ENCODE measurements around the gene SMYD1. TPM values are rescaled to one million over a fixed set of nuclear protein-coding genes. Genes with fewer than 3 reads are reported as not detected.
A peak's percentile ranks its signal among the peaks of the same experiment; 100 is the strongest.

SMYD1 gene
- total RNA-seq, 1 donor from 2014 or later = 0.25 TPM

DNA sequence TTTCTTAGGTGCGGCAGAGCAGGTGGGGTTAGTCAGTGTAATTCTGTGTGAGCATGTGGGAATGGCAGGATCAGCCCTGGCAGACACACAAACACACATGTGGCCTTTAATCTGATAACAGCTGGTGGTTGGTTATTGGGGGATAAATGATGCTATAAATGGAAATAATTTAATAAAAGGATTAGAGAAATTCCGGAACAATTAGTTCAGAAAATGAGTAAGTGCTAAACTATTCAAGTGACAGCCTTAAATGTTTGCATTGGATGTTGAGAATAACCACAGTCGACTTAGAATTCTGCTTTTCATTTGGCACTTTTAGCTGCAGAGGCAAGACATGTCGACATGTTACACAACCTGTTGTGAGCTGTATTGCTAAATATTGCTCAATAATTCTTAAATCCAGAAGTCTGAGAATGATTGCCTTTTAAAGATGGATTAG lies 7.2 kb downstream of the SMYD1 start:
- TF ChIP-seq, protein P1, sequence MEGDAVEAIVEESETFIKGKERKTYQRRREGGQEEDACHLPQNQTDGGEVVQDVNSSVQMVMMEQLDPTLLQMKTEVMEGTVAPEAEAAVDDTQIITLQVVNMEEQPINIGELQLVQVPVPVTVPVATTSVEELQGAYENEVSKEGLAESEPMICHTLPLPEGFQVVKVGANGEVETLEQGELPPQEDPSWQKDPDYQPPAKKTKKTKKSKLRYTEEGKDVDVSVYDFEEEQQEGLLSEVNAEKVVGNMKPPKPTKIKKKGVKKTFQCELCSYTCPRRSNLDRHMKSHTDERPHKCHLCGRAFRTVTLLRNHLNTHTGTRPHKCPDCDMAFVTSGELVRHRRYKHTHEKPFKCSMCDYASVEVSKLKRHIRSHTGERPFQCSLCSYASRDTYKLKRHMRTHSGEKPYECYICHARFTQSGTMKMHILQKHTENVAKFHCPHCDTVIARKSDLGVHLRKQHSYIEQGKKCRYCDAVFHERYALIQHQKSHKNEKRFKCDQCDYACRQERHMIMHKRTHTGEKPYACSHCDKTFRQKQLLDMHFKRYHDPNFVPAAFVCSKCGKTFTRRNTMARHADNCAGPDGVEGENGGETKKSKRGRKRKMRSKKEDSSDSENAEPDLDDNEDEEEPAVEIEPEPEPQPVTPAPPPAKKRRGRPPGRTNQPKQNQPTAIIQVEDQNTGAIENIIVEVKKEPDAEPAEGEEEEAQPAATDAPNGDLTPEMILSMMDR (IDR thresholded peaks at IDR 0.05; ENCODE audit: partially characterized antibody, unreplicated experiment) = no peak
- H3K4me1 Mint-ChIP-seq (ENCODE audit: low read depth, unreplicated experiment) = peaks cover 6% of the 10 kb centered on the region
- no peaks in the 10 kb centered on the region for H3K36me3 Mint-ChIP-seq (ENCODE audit: unreplicated experiment)
- H3K27ac Mint-ChIP-seq (ENCODE audit: unreplicated experiment) = no peak overlapping the region
- H3K4me3 Mint-ChIP-seq (ENCODE audit: unreplicated experiment) = no peak overlapping the region
- H3K27me3 Mint-ChIP-seq (ENCODE audit: unreplicated experiment) = no peaks in the 10 kb centered on the region
- H3K9me3 Mint-ChIP-seq (ENCODE audit: unreplicated experiment) = peaks cover 2% of the 10 kb centered on the region
- DNase-seq = no peak

DNA sequence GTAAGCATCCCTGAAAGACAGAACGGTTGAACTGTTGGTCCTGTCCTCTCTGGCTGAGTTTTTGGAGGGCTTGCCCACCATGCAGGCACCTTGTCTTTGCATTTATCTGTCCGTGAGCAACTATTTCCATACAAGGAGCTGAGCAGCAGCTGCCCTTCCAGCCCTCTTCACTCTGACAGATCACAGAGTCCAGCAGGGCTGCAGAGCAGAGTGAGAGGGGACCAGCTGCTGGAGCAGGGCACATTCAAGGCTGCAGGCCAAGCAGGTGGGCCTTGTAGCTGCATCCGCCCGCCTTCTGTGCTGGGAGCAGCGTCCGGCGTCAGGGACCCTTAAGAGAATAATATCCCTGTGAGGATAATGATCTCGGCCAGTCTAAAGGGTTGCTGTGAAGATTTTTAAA lies 9.5 kb downstream of the SMYD1 start:
- peak; percentile 51 for DNase-seq
- TF ChIP-seq, protein P1 (IDR thresholded peaks at IDR 0.05; ENCODE audit: partially characterized antibody, unreplicated experiment) = no peak
- no peaks in the 10 kb centered on the region for H3K36me3 Mint-ChIP-seq (ENCODE audit: unreplicated experiment)
- peak overlapping the region; percentile 46 for H3K27ac Mint-ChIP-seq (ENCODE audit: unreplicated experiment)
- H3K27me3 Mint-ChIP-seq (ENCODE audit: unreplicated experiment) = peaks cover 2% of the 10 kb centered on the region
- H3K9me3 Mint-ChIP-seq (ENCODE audit: unreplicated experiment) = peaks cover 2% of the 10 kb centered on the region
- peaks cover 12% of the 10 kb centered on the region for H3K4me1 Mint-ChIP-seq (ENCODE audit: low read depth, unreplicated experiment)
- no peak overlapping the region for H3K4me3 Mint-ChIP-seq (ENCODE audit: unreplicated experiment)

DNA sequence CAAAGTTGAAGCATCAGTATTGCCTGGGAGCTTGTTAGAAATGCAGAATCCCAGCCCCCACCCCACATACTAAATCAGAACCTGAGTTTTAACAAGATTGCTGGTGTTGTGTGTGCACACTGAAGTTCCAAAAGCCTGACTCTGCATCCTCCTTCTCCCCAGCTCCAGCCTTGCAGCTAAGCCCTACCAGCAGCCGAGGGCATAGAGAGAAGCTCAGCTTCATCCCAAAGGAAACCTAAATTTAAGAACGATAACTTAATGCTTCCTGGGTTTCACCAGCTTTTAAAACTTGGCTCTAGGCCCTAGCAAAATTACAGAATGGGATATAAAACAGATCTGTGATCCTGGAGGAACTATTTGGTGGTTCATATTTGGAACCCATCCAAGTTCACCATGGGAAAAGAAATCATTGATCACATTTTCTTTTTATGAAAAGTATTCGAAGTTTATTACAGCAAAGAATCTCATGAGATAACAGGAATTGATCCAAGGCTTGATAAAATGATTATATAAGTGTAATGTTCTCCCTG lies 11.1 kb downstream of the SMYD1 start:
- Mint-ChIP-seq H3K9me3 (ENCODE audit: unreplicated experiment) (peaks cover 1% of the 10 kb centered on the region), H3K27ac (ENCODE audit: unreplicated experiment) (no peak overlapping the region), H3K27me3 (ENCODE audit: unreplicated experiment) (peaks cover 2% of the 10 kb centered on the region), H3K36me3 (ENCODE audit: unreplicated experiment) (no peaks in the 10 kb centered on the region), H3K4me1 (ENCODE audit: low read depth, unreplicated experiment) (peaks cover 12% of the 10 kb centered on the region), H3K4me3 (ENCODE audit: unreplicated experiment) (no peak overlapping the region)
- TF ChIP-seq, protein P1 (IDR thresholded peaks at IDR 0.05; ENCODE audit: partially characterized antibody, unreplicated experiment) = no peak
- DNase-seq = no peak

DNA sequence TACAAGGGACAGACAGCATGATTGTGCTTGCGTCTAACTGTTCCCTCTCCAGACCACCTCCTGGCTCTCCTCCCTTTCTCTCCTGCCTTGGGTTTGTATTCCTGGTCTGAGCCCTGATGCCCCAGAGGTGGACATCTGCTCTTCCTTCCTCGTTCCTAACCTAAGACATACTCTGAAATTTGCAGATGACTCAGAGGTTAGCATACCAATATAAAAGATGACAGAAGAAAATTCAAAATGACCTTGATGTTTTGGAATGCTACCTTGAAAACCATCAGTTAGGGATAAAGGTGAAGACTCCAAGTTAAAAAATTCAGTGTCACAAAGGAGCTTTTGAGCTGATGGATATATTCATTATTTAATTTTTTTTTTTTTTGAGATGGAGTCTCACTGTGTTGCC lies 12.9 kb downstream of the SMYD1 start:
- DNase-seq = no peak

More for the DNA sequence above, 12.9 kb downstream of the SMYD1 start:
- H3K4me1 Mint-ChIP-seq (ENCODE audit: low read depth, unreplicated experiment) = peaks cover 12% of the 10 kb centered on the region
- H3K9me3 Mint-ChIP-seq (ENCODE audit: unreplicated experiment) = no peaks in the 10 kb centered on the region
- H3K36me3 Mint-ChIP-seq (ENCODE audit: unreplicated experiment) = no peaks in the 10 kb centered on the region
- H3K27me3 Mint-ChIP-seq (ENCODE audit: unreplicated experiment) = peaks cover 2% of the 10 kb centered on the region
- TF ChIP-seq, protein P1 (IDR thresholded peaks at IDR 0.05; ENCODE audit: partially characterized antibody, unreplicated experiment) = no peak
- H3K4me3 Mint-ChIP-seq (ENCODE audit: unreplicated experiment) = no peak overlapping the region
- H3K27ac Mint-ChIP-seq (ENCODE audit: unreplicated experiment) = no peak overlapping the region
